T-helper 17 cell (primary cell): ENCODE results near the gene SPATA6. TPM values are rescaled to one million over a fixed set of nuclear protein-coding genes. Genes with fewer than 3 reads are reported as not detected.
"Not testable (repeated sequence)": the region's sequence is repeated elsewhere in the genome, so short reads cannot be mapped to it uniquely, and the experiment has no call there.

Experiments
- ATAC-seq: fragments of 150-1000 bp; cut with Tn5 transposase; 2 replicates; pipeline ENCODE4 v1.10.0; 2021; ENCODE audit warnings: mild to moderate bottlenecking, moderate library complexity
- DNase-seq, 3 donors: peaks; one replicate each; pipeline versions ENCODE4 v3.0.0 to v3.0.0-alpha.2; 2020 to 2021
- H3K9me3 ChIP-seq: one replicate; pipeline ENCODE4 v1.7.0; 2013; ENCODE audit warnings: low read length, mild to moderate bottlenecking; ENCODE audit not compliant: control insufficient read depth, poor library complexity, severe bottlenecking
- H3K27ac Mint-ChIP-seq: one replicate; pipeline ENCODE4 v1.8.0; 2022; ENCODE audit warnings: mild to moderate bottlenecking, moderate library complexity, mixed read lengths
- H3K27me3 Mint-ChIP-seq: one replicate; pipeline ENCODE4 v1.8.0; 2022; ENCODE audit warnings: mixed read lengths
- H3K36me3 Mint-ChIP-seq: one replicate; pipeline ENCODE4 v1.8.0; 2022; ENCODE audit warnings: low read depth, mixed read lengths
- H3K4me1 Mint-ChIP-seq: one replicate; pipeline ENCODE4 v1.8.0; 2022; ENCODE audit warnings: mild to moderate bottlenecking, mixed read lengths
- H3K4me3 Mint-ChIP-seq: one replicate; pipeline ENCODE4 v1.8.0; 2022; ENCODE audit warnings: mild to moderate bottlenecking, moderate library complexity, mixed read lengths
- total RNA-seq, 4 donors: library from RNA in 2 of 4; stranded (reverse) in 2 of 4; gene quantifications; one replicate each; pipeline ENCODE4 v1.2.3 and lab custom pipeline; 2022 to 2026

Gene SPATA6
- total RNA-seq, 2 donors from 2014 or later, result 3.0 to 5.6 TPM

GRCh38 chr1:48439380-48439779 is 32.6 kb downstream of the SPATA6 start:
- DNase-seq (no peak), ATAC-seq (no peak)
- no peak overlapping the region for H3K4me3 Mint-ChIP-seq
- H3K9me3 ChIP-seq, result no peaks in the 10 kb centered on the region
- no peaks in the 10 kb centered on the region for H3K4me1 Mint-ChIP-seq
- H3K27ac Mint-ChIP-seq, result no peak overlapping the region
- no peaks in the 10 kb centered on the region for H3K27me3 Mint-ChIP-seq
- no peaks in the 10 kb centered on the region for H3K36me3 Mint-ChIP-seq

- not testable (repeated sequence) for H3K9me3 ChIP-seq, H3K27me3 Mint-ChIP-seq, ATAC-seq, H3K27ac Mint-ChIP-seq, H3K4me1 Mint-ChIP-seq, H3K4me3 Mint-ChIP-seq, H3K36me3 Mint-ChIP-seq, DNase-seq
These were observed 34.6 kb downstream of the SPATA6 start for GRCh38 chr1:48437379-48437778.

GRCh38 chr1:48435312-48436002 is 36.5 kb downstream of the SPATA6 start:
- not testable (repeated sequence) for ATAC-seq, H3K27me3 Mint-ChIP-seq, H3K4me1 Mint-ChIP-seq, H3K4me3 Mint-ChIP-seq, H3K9me3 ChIP-seq, H3K27ac Mint-ChIP-seq, DNase-seq, H3K36me3 Mint-ChIP-seq

GRCh38 chr1:48430832-48431231 is 41.2 kb downstream of the SPATA6 start:
- DNase-seq (no peak), ATAC-seq (no peak)
- no peaks in the 10 kb centered on the region for H3K9me3 ChIP-seq
- Mint-ChIP-seq H3K4me3 (no peak overlapping the region), H3K27me3 (no peaks in the 10 kb centered on the region), H3K27ac (no peak overlapping the region), H3K4me1 (peaks cover 2% of the 10 kb centered on the region), H3K36me3 (no peaks in the 10 kb centered on the region)

GRCh38 chr1:48422009-48422408 is 50.0 kb downstream of the SPATA6 start:
- no peaks in the 10 kb centered on the region for H3K36me3 Mint-ChIP-seq
- no peak for DNase-seq
- H3K9me3 ChIP-seq, result no peaks in the 10 kb centered on the region
- no peak overlapping the region for H3K4me3 Mint-ChIP-seq
- H3K4me1 Mint-ChIP-seq, result no peaks in the 10 kb centered on the region
- no peaks in the 10 kb centered on the region for H3K27me3 Mint-ChIP-seq
- no peak for ATAC-seq
- H3K27ac Mint-ChIP-seq, result no peak overlapping the region

GRCh38 chr1:48418742-48419141 is 53.3 kb downstream of the SPATA6 start:
- Mint-ChIP-seq H3K4me1 (peaks cover 2% of the 10 kb centered on the region), H3K36me3 (no peaks in the 10 kb centered on the region), H3K27me3 (no peaks in the 10 kb centered on the region), H3K27ac (no peak overlapping the region), H3K4me3 (no peak overlapping the region)
- ATAC-seq, result no peak
- no peaks in the 10 kb centered on the region for H3K9me3 ChIP-seq
- no peak for DNase-seq

- DNase-seq, result no peak
These were observed 57.0 kb downstream of the SPATA6 start for GRCh38 chr1:48415050-48415449.

GRCh38 chr1:48414264-48414663 is 57.7 kb downstream of the SPATA6 start:
- ATAC-seq (no peak), DNase-seq (no peak)
- no peaks in the 10 kb centered on the region for H3K9me3 ChIP-seq
- H3K27me3 Mint-ChIP-seq, result no peaks in the 10 kb centered on the region
- no peak overlapping the region for H3K4me3 Mint-ChIP-seq
- H3K4me1 Mint-ChIP-seq, result peaks cover 2% of the 10 kb centered on the region
- no peaks in the 10 kb centered on the region for H3K36me3 Mint-ChIP-seq
- H3K27ac Mint-ChIP-seq, result no peak overlapping the region

More at GRCh38 chr1:48415050-48415449, 57.0 kb downstream of the SPATA6 start:
- peaks cover 2% of the 10 kb centered on the region for H3K4me1 Mint-ChIP-seq
- no peak for ATAC-seq
- no peak overlapping the region for H3K27ac Mint-ChIP-seq
- no peaks in the 10 kb centered on the region for H3K27me3 Mint-ChIP-seq
- H3K36me3 Mint-ChIP-seq, result no peaks in the 10 kb centered on the region
- no peak overlapping the region for H3K4me3 Mint-ChIP-seq
- H3K9me3 ChIP-seq, result no peaks in the 10 kb centered on the region

- ATAC-seq (no peak), DNase-seq (no peak)
- Mint-ChIP-seq H3K27me3 (no peaks in the 10 kb centered on the region), H3K4me3 (no peak overlapping the region), H3K4me1 (no peaks in the 10 kb centered on the region), H3K27ac (no peak overlapping the region), H3K36me3 (no peaks in the 10 kb centered on the region)
- H3K9me3 ChIP-seq, result no peaks in the 10 kb centered on the region
These were observed 66.1 kb downstream of the SPATA6 start for GRCh38 chr1:48405940-48406339.

GRCh38 chr1:48405400-48405799 is 66.6 kb downstream of the SPATA6 start:
- ATAC-seq (no peak), DNase-seq (no peak)
- H3K4me3 Mint-ChIP-seq, result no peak overlapping the region
- no peak overlapping the region for H3K27ac Mint-ChIP-seq
- H3K27me3 Mint-ChIP-seq, result no peaks in the 10 kb centered on the region
- no peaks in the 10 kb centered on the region for H3K4me1 Mint-ChIP-seq
- no peaks in the 10 kb centered on the region for H3K36me3 Mint-ChIP-seq
- H3K9me3 ChIP-seq, result no peaks in the 10 kb centered on the region

GRCh38 chr1:48402599-48402998 is 69.4 kb downstream of the SPATA6 start:
- no peak for ATAC-seq
- no peaks in the 10 kb centered on the region for H3K36me3 Mint-ChIP-seq
- H3K9me3 ChIP-seq, result no peaks in the 10 kb centered on the region
- no peaks in the 10 kb centered on the region for H3K27me3 Mint-ChIP-seq
- no peak overlapping the region for H3K4me3 Mint-ChIP-seq
- no peaks in the 10 kb centered on the region for H3K4me1 Mint-ChIP-seq
- DNase-seq, result no peak
- no peak overlapping the region for H3K27ac Mint-ChIP-seq

- DNase-seq (no peak), ATAC-seq (no peak)
- Mint-ChIP-seq H3K4me3 (no peak overlapping the region), H3K27me3 (no peaks in the 10 kb centered on the region), H3K27ac (no peak overlapping the region), H3K36me3 (peaks cover 3% of the 10 kb centered on the region), H3K4me1 (no peaks in the 10 kb centered on the region)
- H3K9me3 ChIP-seq, result no peaks in the 10 kb centered on the region
These were observed 75.8 kb downstream of the SPATA6 start for GRCh38 chr1:48396208-48396607.

GRCh38 chr1:48391926-48392325 is 80.1 kb downstream of the SPATA6 start:
- H3K27me3 Mint-ChIP-seq, result no peaks in the 10 kb centered on the region
- ATAC-seq (no peak), DNase-seq (no peak)
- H3K27ac Mint-ChIP-seq, result no peak overlapping the region
- no peaks in the 10 kb centered on the region for H3K4me1 Mint-ChIP-seq
- H3K4me3 Mint-ChIP-seq, result no peak overlapping the region
- H3K36me3 Mint-ChIP-seq, result peaks cover 7% of the 10 kb centered on the region
- H3K9me3 ChIP-seq, result no peaks in the 10 kb centered on the region

GRCh38 chr1:48387409-48387808 is 84.6 kb downstream of the SPATA6 start:
- no peak for ATAC-seq
- Mint-ChIP-seq H3K27ac (no peak overlapping the region), H3K27me3 (no peaks in the 10 kb centered on the region), H3K4me1 (no peaks in the 10 kb centered on the region), H3K36me3 (peaks cover 4% of the 10 kb centered on the region), H3K4me3 (no peak overlapping the region)
- H3K9me3 ChIP-seq, result no peaks in the 10 kb centered on the region
- no peak for DNase-seq
